ENCODE data around the gene UTP11. TPM values are rescaled to one million over a fixed set of nuclear protein-coding genes. Genes with fewer than 3 reads are reported as not detected.

The UTP11 gene
- total RNA-seq, 2 donors from 2014 or later, result 55.7 to 92.2 TPM

- peak overlapping the region; percentile 59 to 88 for H3K27ac Mint-ChIP-seq
Measured at GRCh38 chr1:38015978-38016725, 3.6 kb downstream of the UTP11 start.

DNA sequence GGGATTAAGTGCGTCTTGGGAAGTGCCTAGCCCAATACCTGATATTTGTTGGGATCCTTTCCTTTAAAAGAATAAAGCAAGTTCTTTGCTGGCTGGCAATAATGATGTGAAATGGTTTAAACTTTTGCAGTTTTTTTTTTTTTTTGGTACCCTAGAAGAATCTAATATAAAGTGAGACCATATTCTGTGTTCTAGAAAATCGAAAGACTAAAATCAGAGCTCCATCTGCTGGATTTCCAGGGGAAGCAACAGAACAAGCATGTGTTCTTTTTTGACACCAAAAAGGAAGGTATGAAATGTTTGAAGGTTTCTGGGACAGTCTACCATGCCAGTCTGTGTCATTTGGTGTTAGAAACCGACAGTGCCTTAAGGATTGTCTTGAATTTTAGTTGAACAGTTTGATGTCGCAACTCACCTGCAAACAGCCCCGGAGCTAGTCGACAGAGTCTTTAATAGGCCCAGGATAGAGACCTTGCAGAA, 6.4 kb downstream of the UTP11 start:
- peaks cover 16 to 18% of the 10 kb centered on the region in 2 donors for H3K36me3 Mint-ChIP-seq
- no peaks in the 10 kb centered on the region for H3K9me3 Mint-ChIP-seq
- ATAC-seq (peak in 1 of 2 donors; percentile 46), DNase-seq (ENCODE audit: low spot score in 2 of 2) (no peak)
- H3K27ac Mint-ChIP-seq, result no peak overlapping the region

More at GRCh38 chr1:38015978-38016725, 3.6 kb downstream of the UTP11 start:
- Mint-ChIP-seq H3K36me3 (peaks cover 19 to 25% of the 10 kb centered on the region in 2 donors), H3K9me3 (no peaks in the 10 kb centered on the region)
- DNase-seq (ENCODE audit: low spot score in 2 of 2), result no peak
- ATAC-seq, result no peak

DNA sequence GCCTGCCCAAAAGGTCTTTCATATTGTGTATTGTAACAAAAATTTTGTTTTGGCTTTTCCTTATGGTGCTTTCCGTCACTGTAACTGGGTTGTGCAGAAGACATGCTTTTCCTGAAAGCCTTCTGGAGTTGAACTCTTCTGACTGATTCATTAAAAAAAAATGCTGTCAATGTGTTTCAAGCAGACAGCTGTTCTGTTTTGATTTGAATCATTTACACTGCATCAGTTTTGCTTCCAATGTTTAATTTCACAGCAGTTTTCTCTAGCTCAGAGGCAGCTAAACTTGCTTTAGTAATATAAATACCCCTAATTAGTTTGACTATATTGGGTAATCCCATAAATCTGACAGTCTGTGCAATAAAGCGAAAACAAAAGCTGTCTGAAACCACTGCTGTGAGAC, 7.9 kb downstream of the UTP11 start:
- Mint-ChIP-seq H3K27ac (no peak overlapping the region), H3K36me3 (peaks cover 16 to 18% of the 10 kb centered on the region in 2 donors), H3K9me3 (no peaks in the 10 kb centered on the region)
- DNase-seq (ENCODE audit: low spot score in 2 of 2) (no peak), ATAC-seq (peak in 1 of 2 donors; percentile 30)

GRCh38 chr1:38021969-38022368, 9.4 kb downstream of the UTP11 start:
- no peaks in the 10 kb centered on the region for H3K9me3 Mint-ChIP-seq
- peak overlapping the region in 1 of 2 donors; percentile 79 for H3K27ac Mint-ChIP-seq
- DNase-seq (ENCODE audit: low spot score in 2 of 2) (no peak), ATAC-seq (no peak)
- peaks cover 10 to 16% of the 10 kb centered on the region in 2 donors for H3K36me3 Mint-ChIP-seq

- no peaks in the 10 kb centered on the region for H3K9me3 Mint-ChIP-seq
- no peak overlapping the region for H3K27ac Mint-ChIP-seq
- ATAC-seq (no peak), DNase-seq (ENCODE audit: low spot score in 2 of 2) (no peak)
- peaks cover 10 to 16% of the 10 kb centered on the region in 2 donors for H3K36me3 Mint-ChIP-seq
Measured at GRCh38 chr1:38022810-38023209, 10.3 kb downstream of the UTP11 start.

GRCh38 chr1:38025233-38025632, 12.7 kb downstream of the UTP11 start:
- H3K27ac Mint-ChIP-seq, result no peak overlapping the region
- ATAC-seq (no peak), DNase-seq (ENCODE audit: low spot score in 2 of 2) (no peak)
- H3K9me3 Mint-ChIP-seq, result no peaks in the 10 kb centered on the region
- H3K36me3 Mint-ChIP-seq, result peaks cover 10 to 16% of the 10 kb centered on the region in 2 donors

DNA sequence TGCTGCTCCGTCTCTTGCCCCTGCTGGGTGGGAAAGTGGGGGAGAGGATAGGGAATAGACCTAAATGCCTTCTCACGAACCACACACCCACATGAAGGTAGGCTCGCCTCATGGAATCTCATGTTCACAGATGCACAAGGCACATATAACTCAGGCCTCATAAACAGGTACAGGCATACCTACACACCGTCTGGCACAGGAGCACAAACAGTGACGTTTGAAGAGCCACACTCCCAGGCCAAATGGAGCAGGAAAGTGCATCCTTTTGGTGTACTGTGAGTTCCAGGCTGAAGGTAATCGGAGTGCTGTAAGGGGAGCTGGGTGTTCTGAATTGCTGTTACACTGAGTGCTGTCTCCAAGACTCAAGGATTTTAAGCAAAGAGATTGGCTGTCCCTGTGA, 13.1 kb downstream of the UTP11 start:
- Mint-ChIP-seq H3K9me3 (no peaks in the 10 kb centered on the region), H3K36me3 (peaks cover 10 to 12% of the 10 kb centered on the region in 2 donors)

DNA sequence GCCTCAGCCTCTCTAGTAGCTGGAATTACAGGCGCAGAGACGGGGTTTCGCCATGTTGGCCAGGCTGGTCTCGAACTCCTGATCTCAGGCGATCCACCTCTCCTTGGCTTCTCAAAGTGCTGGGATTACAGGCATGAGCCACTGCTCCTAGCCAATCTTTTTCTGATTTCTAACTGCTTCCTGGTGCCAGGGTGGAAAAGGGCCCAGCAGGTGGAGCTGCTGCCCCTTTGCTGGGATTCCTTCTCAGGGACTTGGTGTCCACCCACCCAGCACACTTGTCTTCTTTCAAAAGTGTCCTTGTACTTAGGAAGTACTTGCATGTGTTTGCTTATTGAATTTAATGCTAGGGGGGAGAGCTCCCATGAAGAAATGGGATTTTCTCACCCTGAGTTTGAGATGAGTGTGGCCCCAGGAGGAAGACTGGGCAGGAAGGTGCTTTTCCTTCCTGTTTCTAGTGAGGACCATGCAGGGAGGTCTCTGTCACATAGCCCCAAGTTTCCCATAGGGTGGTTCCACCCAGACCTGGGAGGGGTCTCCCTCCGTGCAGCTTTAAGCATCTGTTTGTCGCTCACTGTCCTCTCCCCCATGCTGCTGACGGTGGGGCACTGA, 14.2 kb downstream of the UTP11 start:
- H3K9me3 Mint-ChIP-seq, result no peaks in the 10 kb centered on the region
- peak in 1 of 2 donors; percentile 58 for DNase-seq (ENCODE audit: low spot score in 2 of 2)
- peaks cover 10 to 12% of the 10 kb centered on the region in 2 donors for H3K36me3 Mint-ChIP-seq
- ATAC-seq, result no peak
- H3K27ac Mint-ChIP-seq, result peak overlapping the region in 1 of 2 donors; percentile 60

More for the DNA sequence above, 13.1 kb downstream of the UTP11 start:
- peak in 1 of 2 donors; percentile 21 for DNase-seq (ENCODE audit: low spot score in 2 of 2)
- no peak overlapping the region for H3K27ac Mint-ChIP-seq
- ATAC-seq, result no peak

DNA sequence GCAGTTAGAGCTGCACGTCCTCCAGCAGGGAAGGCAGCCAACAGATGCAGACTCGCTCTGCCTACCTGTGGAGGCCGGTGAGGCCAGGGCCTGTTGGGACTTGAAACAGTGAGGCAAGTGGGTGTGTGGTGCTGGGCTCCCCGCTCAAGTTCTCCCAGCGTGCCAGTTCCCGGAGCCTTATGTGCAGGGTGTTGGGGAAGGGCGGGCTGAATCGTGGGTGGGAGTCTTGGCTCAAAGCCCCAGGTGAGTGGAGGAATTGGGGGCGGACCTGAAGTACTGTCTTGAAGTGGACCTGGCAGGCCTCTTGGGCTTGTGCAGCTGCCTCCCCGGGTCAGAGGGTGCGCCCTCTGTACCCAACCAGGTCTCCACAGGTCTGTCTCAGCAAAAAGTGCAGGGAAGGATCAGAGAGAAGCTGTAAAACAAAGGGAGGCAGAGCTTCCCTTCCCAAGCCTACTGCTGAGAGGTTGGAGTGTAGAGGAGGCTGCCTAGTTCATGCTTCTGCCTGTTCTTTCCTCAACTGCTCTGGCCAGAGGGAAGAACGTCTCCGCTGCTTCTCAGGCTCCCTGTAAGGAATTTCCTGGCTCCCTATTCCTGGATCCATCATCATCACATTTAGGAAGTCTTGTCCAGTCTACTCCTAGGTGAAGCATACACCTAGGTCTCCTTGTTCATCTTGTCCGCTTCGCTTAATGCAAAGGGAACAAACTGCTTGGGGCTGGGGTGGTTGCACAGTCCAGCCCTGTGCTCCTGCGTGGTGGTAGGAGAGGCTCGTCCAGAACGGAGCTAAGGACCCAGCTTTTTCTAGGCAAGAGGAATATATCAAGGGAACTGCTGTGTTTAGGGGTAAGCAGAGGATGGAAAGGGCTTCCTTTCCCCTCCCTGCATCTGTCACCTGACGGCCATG, 14.9 kb downstream of the UTP11 start:
- Mint-ChIP-seq H3K36me3 (peaks cover 5% of the 10 kb centered on the region in 2 donors), H3K9me3 (no peaks in the 10 kb centered on the region), H3K27ac (peak overlapping the region; percentile 92 to 95)
- DNase-seq (ENCODE audit: low spot score in 2 of 2) (peak in 1 of 2 donors; percentile 53), ATAC-seq (no peak)

GRCh38 chr1:38028105-38028591, 15.6 kb downstream of the UTP11 start:
- ATAC-seq, result peak; percentile 86 to 89
- H3K27ac Mint-ChIP-seq, result peak overlapping the region; percentile 92 to 95
- no peaks in the 10 kb centered on the region for H3K36me3 Mint-ChIP-seq
- peak; percentile 75 to 85 for DNase-seq (ENCODE audit: low spot score in 2 of 2)
- H3K9me3 Mint-ChIP-seq, result no peaks in the 10 kb centered on the region

DNA sequence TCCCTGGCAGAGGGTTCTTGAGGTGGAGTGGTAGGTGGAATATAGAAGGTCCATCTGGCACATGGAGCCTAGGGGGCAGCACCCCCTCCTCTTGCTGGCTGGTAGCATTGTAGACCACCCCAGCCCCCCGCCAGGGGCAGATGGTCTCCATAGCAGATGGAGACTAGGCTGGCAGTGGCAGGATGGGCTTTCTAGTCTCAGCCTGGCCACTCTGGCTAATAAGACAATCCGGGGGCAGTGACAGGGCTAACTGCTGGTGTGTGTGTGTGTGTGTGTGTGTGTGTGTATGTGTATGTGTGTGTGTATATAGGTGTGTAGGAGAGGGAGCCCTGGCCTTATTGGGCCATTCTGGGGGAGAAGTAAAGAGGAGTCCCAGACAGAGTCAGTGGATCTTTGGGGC, 16.1 kb downstream of the UTP11 start:
- no peak for ATAC-seq

DNA sequence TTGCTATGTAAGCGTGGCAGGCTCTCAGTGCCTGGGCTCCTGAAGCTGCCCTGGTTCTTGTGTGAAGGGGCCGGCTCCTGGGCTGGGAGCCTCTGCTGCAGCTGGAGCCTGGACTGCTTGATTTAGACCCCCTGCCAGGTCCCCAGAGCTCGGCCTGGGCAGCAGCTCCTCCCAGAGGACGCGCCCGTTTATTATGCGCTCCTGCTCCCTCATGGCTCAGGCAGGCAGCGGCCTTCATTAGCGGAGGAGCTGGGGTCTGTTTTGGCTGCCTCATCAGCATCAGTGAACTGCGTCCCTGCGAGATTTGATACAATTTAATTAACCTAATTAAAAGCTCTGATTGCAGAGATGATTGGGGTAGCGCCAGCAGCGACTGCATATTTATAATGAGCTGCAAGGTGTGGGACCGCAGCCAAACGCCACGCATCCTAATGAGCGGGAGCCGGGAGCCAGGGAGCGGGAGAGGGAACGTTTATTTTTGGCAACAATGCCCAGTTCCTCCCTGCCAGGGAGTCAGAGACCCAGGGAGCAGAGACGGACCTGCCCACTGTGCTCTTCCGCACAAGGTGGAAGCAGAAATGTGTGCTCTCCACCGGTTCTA, 16.6 kb downstream of the UTP11 start:
- DNase-seq (ENCODE audit: low spot score in 2 of 2) (peak in 1 of 2 donors; percentile 46), ATAC-seq (no peak)
- Mint-ChIP-seq H3K9me3 (no peaks in the 10 kb centered on the region), H3K27ac (peak overlapping the region; percentile 92 to 95), H3K36me3 (no peaks in the 10 kb centered on the region)

More for the DNA sequence above, 16.1 kb downstream of the UTP11 start:
- Mint-ChIP-seq H3K36me3 (no peaks in the 10 kb centered on the region), H3K27ac (peak overlapping the region; percentile 92 to 95), H3K9me3 (no peaks in the 10 kb centered on the region)
- DNase-seq (ENCODE audit: low spot score in 2 of 2), result no peak

- Mint-ChIP-seq H3K9me3 (no peaks in the 10 kb centered on the region), H3K27ac (peak overlapping the region; percentile 92 to 95), H3K36me3 (no peaks in the 10 kb centered on the region)
- DNase-seq (ENCODE audit: low spot score in 2 of 2) (peak; percentile 72 to 82), ATAC-seq (peak; percentile 58 to 67)
Measured at GRCh38 chr1:38029685-38030511, 17.4 kb downstream of the UTP11 start.

- no peak for ATAC-seq
- Mint-ChIP-seq H3K9me3 (no peaks in the 10 kb centered on the region), H3K36me3 (no peaks in the 10 kb centered on the region), H3K27ac (peak overlapping the region; percentile 92 to 93)
- DNase-seq (ENCODE audit: low spot score in 2 of 2), result no peak
Measured at GRCh38 chr1:38030596-38031512, 18.3 kb downstream of the UTP11 start.

Data from activated naive CD4-positive, alpha-beta T cell treated with anti-CD3 and anti-CD28 coated beads, Interleukin-2, amount 50 U/mL, for 72 hours (primary cell).